ENCODE data around the gene EGLN2.

EGLN2 gene

DNA sequence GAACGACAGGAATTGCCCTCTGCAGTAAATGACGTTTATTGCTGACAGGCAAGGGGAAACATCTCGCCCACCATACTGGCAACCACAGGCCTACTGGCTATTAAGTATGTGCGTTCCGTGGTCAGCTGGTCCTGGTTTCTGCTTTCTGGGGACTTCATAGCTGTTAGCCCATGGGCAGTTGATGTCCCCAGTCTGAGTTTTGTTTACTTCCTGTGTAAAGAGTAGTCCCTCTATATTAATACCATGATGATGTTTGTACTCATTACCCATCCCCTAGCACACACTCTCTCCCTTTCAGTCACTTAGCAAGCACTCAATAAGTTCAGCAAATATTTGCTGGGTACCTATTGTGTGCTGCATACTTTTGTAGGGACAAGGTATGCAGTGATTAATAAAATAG is 30.1 kb upstream of the EGLN2 start:
- TF ChIP-seq CTCF (IDR thresholded peaks at IDR 0.05) = no peak

GRCh38 chr19:40774916-40775631 is 23.9 kb upstream of the EGLN2 start, which contains the start of gene MIA:
MIA (plus strand) TSS chr19:40775521; CDS start chr19:40775543, 22 bp downstream.
- TF ChIP-seq CTCF (IDR thresholded peaks at IDR 0.05) = no peak

- TF ChIP-seq CTCF (IDR thresholded peaks at IDR 0.05) = no peak
Measured at GRCh38 chr19:40775632-40776022, 23.4 kb upstream of the EGLN2 start.

DNA sequence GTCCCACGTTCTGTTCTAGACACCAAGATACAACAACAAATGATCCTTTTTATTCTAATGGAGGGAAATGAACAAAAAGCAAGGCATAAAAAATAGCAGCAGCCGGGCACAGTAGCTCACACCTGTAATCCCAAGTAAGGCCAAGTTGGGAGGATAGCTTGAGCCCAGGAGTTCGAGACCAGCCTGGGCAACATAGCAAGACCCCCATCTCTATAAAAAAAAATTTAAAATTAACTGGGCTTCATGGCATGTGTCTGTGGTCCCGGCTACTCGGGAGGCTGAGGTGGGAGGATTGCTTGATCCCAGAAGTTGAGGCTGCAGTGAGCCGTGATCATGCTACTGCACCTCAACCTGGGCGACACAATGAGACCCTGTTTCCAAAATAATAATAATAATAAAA is 22.6 kb upstream of the EGLN2 start:
- TF ChIP-seq CTCF (IDR thresholded peaks at IDR 0.05) = no peak

DNA sequence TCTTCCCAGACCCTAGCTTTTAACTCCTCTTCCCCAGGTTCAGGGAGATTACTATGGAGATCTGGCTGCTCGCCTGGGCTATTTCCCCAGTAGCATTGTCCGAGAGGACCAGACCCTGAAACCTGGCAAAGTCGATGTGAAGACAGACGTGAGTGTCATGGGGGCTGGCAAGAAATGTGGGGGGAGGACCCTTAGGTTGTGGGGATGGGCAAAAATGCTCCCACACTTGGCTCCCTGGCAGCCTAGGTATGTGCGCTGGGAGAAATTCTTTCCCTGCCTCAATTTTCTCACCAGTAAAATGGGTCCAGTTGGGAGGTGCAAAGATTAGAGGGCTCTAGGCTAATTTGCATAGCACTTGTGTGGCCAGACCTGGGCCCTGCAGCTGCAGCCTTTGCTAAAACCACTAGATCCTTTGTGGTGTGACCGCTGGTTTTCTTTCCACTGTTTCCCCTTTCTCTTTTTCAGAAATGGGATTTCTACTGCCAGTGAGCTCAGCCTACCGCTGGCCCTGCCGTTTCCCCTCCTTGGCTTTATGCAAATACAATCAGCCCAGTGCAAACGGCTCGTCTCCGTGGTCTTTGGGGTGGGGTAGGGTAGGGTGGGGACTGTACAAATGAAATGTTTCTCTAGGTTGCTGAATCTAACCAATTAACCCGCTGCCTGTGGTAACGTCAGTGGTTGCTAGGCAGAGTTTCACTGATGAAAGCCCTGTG is 21.9 kb upstream of the EGLN2 start:
- TF ChIP-seq CTCF (IDR thresholded peaks at IDR 0.05) = no peak

DNA sequence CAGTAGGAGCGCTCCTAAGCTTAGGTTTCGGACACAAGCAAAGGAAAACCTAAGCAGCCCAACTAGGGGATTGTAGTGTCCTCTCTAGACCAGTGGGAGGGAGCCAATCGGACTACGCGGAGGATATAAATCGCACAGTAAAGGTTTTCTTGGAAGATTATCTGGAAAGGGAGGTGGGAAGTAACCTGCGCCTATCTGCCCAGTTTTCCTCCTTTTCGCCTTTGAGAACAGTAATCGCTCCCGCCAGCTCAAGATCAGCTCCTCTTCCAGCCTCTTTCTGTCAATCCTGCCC is 21.4 kb upstream of the EGLN2 start:
- no peak for TF ChIP-seq CTCF (IDR thresholded peaks at IDR 0.05)

- TF ChIP-seq CTCF (IDR thresholded peaks at IDR 0.05) = no peak
Measured at GRCh38 chr19:40777937-40778705, 20.9 kb upstream of the EGLN2 start, which contains the start of gene RAB4B. RAB4B (plus strand) TSS chr19:40778247; CDS start chr19:40778376, 129 bp downstream.

Measured in LNCAP (cell line).